PFSK-1 (cell line): ENCODE results near the gene CSF1.

Experiments
- POLR2AphosphoS5 ChIP-seq: IDR thresholded peaks from 2 replicates; pipeline ENCODE4 v1.6.1; 2012; ENCODE audit warnings: low read depth, mild to moderate bottlenecking, control low read depth, low read length, moderate library complexity
- REST ChIP-seq, 2 experiments: IDR thresholded peaks; 2 replicates each; pipeline versions ENCODE4 v1.6.1 to v1.8.0; 2011 to 2012; ENCODE audit warnings: low read depth in 2 of 2, low read length in 2 of 2, control low read depth in 1 of 2, inconsistent platforms in 1 of 2, mild to moderate bottlenecking in 1 of 2, moderate library complexity in 1 of 2; ENCODE audit not compliant: insufficient read depth in 1 of 2
- TAF1 ChIP-seq: IDR thresholded peaks from 2 replicates; pipeline ENCODE4 v1.6.1; 2012; ENCODE audit warnings: low read length, control low read depth, borderline replicate concordance; ENCODE audit not compliant: insufficient read depth

- no peak for TF ChIP-seq REST (IDR thresholded peaks at IDR 0.05; ENCODE audit: insufficient read depth in 1 of 2, low read depth in 2 of 2, low read length in 2 of 2)
- TF ChIP-seq TAF1 = no peak
- no peak for TF ChIP-seq POLR2AphosphoS5
Measured at GRCh38 chr1:109979489-109980091, 68.9 kb downstream of the CSF1 start.
